Measurements from ENCODE around the gene CCDC88B. TPM values are rescaled to one million over a fixed set of nuclear protein-coding genes. Genes with fewer than 3 reads are reported as not detected.

Gene CCDC88B
- polyA plus RNA-seq, 3 donors = 9.1 to 19.1 (median 11.7) TPM

DNA sequence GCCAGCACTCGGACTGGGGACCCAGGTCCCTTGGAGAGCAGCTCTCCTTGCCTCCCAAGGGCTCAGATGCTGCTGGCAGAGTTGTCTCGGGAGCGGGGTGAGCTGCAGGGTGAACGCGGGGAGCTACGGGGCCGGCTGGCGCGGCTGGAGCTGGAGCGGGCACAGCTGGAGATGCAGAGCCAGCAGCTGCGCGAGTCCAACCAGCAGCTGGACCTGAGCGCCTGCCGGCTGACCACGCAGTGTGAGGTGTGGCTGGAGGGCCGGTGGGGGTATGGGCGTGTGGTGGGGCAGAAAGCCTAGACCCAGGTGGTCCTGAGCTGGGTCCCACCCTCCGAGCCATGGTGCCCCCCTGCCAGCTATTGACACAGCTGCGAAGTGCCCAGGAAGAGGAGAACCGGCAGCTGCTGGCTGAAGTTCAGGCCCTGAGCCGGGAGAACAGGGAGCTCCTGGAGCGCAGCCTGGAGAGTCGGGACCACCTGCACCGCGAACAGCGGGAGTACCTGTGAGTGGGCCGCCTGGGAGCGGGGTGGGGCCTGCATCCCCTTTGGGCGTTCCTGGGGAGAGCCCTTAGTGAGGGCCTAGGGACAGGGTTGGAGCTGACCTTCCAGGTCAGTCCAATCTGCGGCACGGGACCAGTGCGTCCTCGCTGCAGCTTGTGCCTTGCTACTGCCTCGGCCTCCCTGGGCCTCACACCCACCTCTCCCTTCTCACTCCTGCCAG lies 13.2 kb downstream of the CCDC88B start:
- WGBS, 3 donors = 57 to 90% (median 86%) methylated on average over 31 to 34 of the region's 34 CpGs
- no peak overlapping the region for H3K27ac ChIP-seq (ENCODE audit: low read depth, low read length)

DNA sequence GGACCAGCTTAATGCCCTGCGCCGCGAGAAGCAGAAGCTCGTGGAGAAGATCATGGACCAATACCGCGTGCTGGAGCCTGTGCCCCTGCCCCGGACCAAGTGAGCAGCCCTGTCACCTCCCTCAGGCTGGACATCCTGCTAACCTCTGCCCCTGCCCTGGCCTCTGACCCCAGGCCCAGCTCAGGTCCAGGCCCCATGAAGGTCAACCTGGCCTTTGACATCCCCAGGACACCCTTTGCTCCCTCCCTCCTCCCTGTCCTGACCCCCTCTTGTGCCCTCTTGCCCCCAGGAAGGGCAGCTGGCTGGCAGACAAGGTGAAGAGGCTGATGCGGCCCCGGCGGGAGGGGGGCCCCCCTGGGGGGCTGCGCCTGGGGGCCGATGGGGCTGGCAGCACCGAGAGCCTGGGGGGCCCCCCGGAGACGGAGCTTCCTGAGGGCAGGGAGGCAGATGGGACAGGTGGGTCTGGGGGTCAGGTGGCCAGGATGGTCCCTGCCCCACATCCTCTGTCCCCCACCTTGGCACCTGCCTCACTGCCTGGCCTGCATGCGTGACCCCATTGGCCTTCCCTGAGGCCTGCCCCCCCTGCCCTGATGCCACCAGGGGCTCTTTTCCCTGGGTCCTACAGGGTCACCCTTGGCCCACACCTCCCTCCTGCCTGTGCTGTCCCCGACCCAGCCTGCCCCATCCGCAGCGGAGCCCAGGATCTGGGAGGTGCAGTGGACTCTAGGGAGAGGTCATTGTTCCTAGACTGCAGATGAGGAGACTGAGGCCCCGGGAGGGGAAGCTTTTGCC lies 13.9 kb downstream of the CCDC88B start:
- WGBS, 3 donors = 78 to 85% (median 79%) methylated on average over 15 to 20 of the region's 20 CpGs
- H3K27ac ChIP-seq (ENCODE audit: low read depth, low read length) = no peak overlapping the region

GRCh38 chr11:64355078-64355940 lies 15.3 kb downstream of the CCDC88B start:
- 6 to 12% (median 11%) methylated on average over 23 of the region's 23 CpGs for WGBS, 3 donors

DNA sequence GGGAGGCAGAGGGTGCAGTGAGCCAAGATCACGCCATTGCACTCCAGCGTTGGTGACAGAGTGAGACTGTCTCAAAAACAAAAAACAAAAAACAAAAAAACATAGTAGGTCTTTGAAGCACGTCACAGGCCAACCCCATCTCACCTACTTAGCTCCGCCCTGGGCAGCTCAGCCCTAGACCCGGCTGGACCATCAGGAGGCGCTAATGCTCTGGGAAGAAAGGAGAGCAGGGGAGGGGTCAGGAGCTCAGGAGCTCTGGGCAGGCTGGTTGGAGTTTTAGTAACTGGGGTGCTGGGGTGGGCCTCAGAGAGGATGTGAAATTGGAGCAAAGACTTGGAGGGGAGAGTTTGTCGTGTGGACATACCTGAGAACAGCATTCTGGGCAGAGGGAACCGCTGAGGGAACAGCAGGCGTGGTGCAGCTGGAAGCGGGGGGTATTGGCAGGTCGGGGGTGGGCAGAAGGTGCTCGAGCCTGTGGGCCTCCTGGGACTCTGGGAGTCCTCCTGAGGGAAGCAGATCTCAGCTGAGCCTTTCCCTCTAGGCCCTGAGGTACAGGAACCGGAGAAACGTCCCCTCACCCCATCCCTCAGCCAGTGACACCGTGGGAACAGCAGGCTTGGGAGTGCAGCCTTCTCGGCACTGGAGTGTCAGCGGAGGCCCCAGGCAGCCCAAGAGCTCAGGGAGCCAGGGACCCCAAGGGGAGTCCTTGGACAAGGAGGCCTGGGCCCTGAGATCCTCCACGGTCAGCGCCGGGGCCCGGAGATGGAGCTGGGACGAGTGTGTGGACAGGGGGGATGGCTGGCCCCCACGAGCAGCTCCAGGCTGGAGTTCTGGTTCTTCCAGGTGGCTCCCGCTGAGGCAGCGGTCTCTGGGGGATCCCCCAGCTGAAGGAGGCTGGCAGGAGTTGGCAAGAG lies 16.8 kb downstream of the CCDC88B start:
- WGBS, 3 donors = 81 to 90% (median 90%) methylated on average over 24 to 25 of the region's 25 CpGs

More at GRCh38 chr11:64355078-64355940, 15.3 kb downstream of the CCDC88B start:
- H3K27ac ChIP-seq (ENCODE audit: low read depth, low read length) = no peak overlapping the region

DNA sequence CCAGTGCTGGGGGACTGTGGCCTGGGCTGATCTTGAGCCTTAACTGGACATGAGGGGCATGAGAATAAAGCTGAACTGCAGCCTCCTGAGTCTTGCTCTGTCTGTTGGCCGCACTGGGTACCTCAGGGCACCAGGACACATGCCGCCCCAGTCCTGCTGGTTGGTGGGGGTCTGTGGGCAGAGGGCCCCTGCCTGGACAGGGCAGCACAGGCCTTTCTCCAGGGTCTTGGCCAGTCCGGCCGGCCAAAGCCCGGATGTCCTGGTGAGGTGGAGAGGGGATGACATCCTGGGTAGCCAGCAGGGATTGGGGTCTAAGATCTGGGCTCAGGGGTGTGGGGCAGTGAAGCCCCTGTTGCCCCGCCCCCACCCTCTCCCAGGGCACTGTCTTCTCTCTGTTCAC lies 17.4 kb downstream of the CCDC88B start:
- 89 to 95% (median 92%) methylated on average over 5 to 6 of the region's 6 CpGs for WGBS, 3 donors
- H3K27ac ChIP-seq (ENCODE audit: low read depth, low read length) = peak overlapping the region; percentile 3

More for the DNA sequence above, 16.8 kb downstream of the CCDC88B start:
- H3K27ac ChIP-seq (ENCODE audit: low read depth, low read length) = peak overlapping the region; percentile 3

DNA sequence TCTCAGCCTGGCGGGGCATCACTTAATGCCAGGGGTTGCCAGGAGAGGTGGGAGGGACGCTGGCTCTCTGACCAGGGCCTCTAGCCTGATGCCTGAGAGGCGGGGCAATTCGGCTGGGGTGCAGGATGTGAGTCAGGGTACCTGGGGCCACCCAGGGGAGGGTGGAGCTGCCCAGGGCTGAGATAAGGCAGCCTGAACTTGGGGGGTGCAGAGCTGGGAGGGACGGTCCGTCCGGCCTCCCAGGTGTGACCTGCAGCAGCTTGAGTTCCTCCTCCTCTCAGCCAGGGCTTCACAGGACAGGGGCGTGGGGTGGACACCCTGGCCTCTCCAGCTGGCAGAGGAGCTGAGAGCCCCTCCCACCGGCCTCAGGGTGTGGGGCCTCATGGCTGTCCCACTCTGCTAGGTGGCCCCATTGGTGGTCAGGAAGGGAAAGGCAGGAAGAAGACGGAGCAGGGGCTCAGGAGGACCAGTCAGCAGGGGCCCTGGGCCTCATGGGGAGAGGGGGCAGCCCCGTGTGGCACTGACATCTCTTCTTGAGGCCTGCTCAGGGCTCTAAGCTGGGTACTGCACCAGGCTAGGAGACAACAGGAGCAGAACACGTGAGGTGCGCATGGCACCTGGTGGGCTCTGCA lies 18.0 kb downstream of the CCDC88B start:
- 50 to 76% (median 55%) methylated on average over 13 of the region's 13 CpGs for WGBS, 3 donors
- no peak overlapping the region for H3K27ac ChIP-seq (ENCODE audit: low read depth, low read length)

GRCh38 chr11:64358536-64358906 lies 18.5 kb downstream of the CCDC88B start:
- peak overlapping the region; percentile 9 for H3K27ac ChIP-seq (ENCODE audit: low read depth, low read length)
- WGBS, 3 donors = 21 to 30% (median 25%) methylated on average over 7 of the region's 7 CpGs

DNA sequence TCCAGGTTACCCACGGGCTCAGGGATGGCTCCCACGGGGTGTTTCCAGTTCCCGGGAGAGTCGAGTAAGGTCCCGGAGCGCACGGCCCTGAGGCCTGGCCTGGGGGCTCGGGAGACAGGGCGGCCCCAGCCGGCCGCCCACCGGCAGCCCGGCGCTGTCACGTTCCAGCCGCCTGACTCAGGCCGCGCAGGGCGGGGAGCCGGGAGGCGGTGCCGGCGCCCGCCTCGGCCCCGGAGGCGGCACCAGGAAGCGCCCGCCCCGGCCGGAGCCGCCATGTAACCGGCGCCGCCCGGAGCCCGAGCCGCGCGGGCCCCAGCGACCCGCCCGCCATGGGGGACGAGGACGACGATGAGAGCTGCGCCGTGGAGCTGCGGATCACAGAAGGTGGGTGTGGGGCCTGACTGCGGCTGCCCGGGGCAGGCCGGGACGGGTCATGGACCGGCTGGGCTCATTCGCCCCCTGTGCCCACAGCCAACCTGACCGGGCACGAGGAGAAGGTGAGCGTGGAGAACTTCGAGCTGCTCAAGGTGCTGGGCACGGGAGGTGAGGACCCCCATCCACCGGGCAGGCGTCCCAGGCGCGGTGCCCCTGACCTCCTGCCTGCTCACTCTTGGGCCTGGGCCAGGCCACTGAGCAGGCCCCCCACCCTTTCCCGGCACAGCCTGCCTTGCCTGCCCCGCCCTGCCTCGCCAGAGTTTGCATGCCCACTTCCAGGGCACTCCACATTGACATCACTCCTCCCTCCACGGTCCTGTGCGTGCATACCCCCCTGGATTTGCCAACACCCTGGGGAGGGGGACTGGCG lies 19.1 kb downstream of the CCDC88B start, which contains the start of gene RPS6KA4:
Gene RPS6KA4 (plus strand): TSS at position 256 of the 805 bp plus-strand sequence. CDS start 74 bp downstream, at position 330.
- peak within 1 kb of the TSS; percentile 9 for H3K27ac ChIP-seq (ENCODE audit: low read depth, low read length)
- 0 to 1% (median 1%) methylated on average over 57 to 70 of the region's 70 CpGs for WGBS, 3 donors

GRCh38 chr11:64359712-64360445 lies 19.9 kb downstream of the CCDC88B start:
- WGBS, 3 donors = 46 to 63% (median 58%) methylated on average over 38 of the region's 38 CpGs
- no peak overlapping the region for H3K27ac ChIP-seq (ENCODE audit: low read depth, low read length)

DNA sequence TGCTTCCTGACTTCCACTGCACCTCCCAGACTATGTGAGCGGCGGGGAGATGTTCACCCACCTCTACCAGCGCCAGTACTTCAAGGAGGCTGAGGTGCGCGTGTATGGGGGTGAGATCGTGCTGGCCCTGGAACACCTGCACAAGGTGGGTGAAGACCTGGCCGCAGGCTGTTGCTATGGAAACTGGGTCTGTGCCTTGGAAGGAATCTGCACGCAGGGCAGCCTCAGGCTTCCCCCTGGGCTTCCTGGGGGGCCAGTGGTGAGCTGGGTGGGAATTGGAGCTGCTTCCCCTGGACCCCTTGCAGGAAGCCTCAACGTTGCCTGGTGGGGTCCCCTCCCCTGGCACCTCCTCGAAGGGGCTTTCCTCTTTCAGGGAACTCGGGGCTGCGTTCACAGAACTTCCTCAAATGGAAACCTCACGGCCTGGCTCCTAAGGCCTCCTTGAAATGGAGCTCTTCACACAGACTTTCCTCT lies 20.5 kb downstream of the CCDC88B start:
- no peak overlapping the region for H3K27ac ChIP-seq (ENCODE audit: low read depth, low read length)
- 53 to 68% (median 60%) methylated on average over 13 of the region's 13 CpGs for WGBS, 3 donors

GRCh38 chr11:64361659-64362058 lies 21.7 kb downstream of the CCDC88B start:
- WGBS, 3 donors = 94 to 96% (median 95%) methylated on average over 18 of the region's 18 CpGs
- no peak overlapping the region for H3K27ac ChIP-seq (ENCODE audit: low read depth, low read length)

- 93 to 95% (median 95%) methylated on average over 10 of the region's 10 CpGs for WGBS, 3 donors
Measured at GRCh38 chr11:64362339-64362738, 22.3 kb downstream of the CCDC88B start.

DNA sequence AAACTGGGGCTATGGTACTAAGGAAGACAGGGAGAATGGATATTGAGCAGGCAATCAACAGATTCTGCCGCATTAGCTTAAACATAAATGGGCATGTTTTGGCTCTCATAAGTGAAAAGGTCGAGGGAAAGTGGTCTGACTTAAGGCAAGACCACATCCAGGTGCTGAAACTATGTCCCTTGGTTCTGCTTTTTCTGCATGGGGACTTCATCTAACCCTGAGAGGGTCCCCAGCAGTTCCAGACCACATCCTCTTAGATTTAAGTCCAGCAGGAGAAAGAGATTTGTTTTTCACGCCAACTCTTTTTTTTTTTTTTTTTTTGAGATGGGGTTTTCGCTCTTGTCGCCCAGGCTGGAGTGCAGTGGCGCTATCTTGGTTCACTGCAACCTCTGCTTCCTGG lies 24.4 kb downstream of the CCDC88B start:
- 85 to 94% (median 88%) methylated on average over 6 of the region's 6 CpGs for WGBS, 3 donors
- no peak overlapping the region for H3K27ac ChIP-seq (ENCODE audit: low read depth, low read length)

More at GRCh38 chr11:64362339-64362738, 22.3 kb downstream of the CCDC88B start:
- H3K27ac ChIP-seq (ENCODE audit: low read depth, low read length) = no peak overlapping the region

DNA sequence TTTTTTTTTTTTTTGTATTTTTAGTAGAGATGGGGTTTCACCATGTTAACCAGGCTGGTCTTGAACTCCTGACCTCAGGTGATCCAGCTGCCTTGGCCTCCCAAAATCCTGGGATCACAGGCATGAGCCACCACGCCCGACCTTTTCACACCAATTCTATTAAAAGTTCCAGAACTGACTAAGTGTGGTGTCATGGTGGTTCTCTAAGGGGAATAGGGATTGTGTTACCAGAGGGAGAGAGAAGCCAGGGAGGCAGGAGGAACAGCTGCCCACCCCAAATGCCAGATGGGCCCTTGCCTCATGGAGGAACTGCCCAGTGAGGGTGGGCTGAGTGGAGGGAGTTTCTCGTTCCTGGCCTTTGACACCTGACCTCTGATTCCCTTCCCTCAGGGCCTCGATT lies 24.9 kb downstream of the CCDC88B start:
- 77 to 90% (median 90%) methylated on average over 4 of the region's 4 CpGs for WGBS, 3 donors

DNA sequence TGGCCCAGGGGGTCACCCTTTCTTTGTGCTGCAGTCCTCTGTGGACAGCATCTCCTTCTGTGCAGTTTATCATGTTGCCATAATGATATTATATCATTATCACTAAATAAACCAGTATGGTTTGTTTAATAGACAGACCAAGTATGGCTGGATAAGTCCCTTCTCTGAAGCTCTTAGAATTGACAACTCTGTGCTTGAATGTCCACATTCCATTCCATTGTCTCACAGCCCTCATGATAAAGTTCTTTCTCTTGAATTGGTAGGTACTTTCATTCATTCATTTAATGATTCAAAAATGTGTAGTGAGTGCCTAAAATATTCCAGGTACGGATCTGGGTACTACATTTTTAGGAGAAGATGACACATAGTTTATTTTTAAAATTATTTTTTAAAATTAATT lies 26.7 kb downstream of the CCDC88B start:
- H3K27ac ChIP-seq (ENCODE audit: low read depth, low read length) = no peak overlapping the region
- 92 to 97% (median 97%) methylated on average over 1 of the region's 1 CpG for WGBS, 3 donors

More for the DNA sequence above, 24.9 kb downstream of the CCDC88B start:
- H3K27ac ChIP-seq (ENCODE audit: low read depth, low read length) = no peak overlapping the region

Data from adipose tissue (tissue), 3 donors.